GM19328 (cell line): ENCODE measurements around the gene PARVA.
"Not testable (repeated sequence)": the region's sequence is repeated elsewhere in the genome, so short reads cannot be mapped to it uniquely, and the experiment has no call there.

ENCODE experiments used
- ATAC-seq: cut with Tn5 transposase; IDR thresholded peaks from one replicate; pipeline ENCODE4 v1.9.1; 2021; ENCODE audit warnings: mild to moderate bottlenecking, moderate library complexity; ENCODE audit not compliant: unreplicated experiment

PARVA gene

GRCh38 chr11:12496181-12497025 is 119.0 kb downstream of the PARVA start:
- ATAC-seq: no peak

DNA sequence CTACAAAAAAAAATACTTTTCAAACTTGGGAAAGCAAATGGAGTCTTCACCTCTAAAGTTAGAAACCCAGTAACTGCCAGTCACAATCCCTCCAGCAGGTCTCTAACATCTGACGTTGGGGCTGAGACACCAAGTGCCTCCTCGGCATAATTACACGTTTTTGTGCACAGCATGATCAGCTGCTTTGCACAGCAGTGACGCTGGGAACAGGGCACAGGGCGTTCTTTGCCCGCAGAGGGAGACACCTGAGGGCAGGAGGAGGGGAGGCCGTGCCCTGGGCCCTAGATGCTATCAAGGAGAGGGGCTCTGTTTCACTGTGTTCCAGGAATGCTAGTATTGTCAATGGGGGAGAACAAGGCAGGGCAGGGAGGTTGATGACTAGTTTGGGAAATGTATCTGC is 120.1 kb downstream of the PARVA start:
- no peak for ATAC-seq

- ATAC-seq: no peak
Observed at GRCh38 chr11:12499071-12499470, 121.7 kb downstream of the PARVA start.

GRCh38 chr11:12502046-12502445 is 124.7 kb downstream of the PARVA start:
- no peak for ATAC-seq

DNA sequence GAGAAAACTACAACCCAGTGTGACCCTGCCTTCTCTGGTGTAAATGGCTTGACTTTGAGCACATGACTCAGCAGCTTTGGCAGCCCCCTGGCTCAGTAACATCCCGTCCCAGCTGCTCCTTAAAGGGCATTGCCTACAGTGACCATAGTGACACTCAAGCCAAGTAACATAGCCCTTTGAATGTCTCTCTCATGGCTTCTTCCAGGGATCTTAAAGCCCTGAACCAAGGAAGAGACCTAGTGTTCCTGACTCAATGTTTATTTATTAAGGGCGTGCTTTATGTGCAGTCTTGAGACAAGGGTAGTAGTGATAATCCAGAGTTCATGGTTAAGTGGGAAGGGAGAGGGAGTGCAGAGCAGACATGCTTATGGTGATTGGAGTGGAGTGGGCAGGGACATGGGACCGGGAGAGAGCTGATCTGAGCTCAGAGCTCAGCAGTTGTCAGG is 125.7 kb downstream of the PARVA start:
- ATAC-seq: no peak

- no peak for ATAC-seq
Observed at GRCh38 chr11:12503886-12504285, 126.5 kb downstream of the PARVA start.

DNA sequence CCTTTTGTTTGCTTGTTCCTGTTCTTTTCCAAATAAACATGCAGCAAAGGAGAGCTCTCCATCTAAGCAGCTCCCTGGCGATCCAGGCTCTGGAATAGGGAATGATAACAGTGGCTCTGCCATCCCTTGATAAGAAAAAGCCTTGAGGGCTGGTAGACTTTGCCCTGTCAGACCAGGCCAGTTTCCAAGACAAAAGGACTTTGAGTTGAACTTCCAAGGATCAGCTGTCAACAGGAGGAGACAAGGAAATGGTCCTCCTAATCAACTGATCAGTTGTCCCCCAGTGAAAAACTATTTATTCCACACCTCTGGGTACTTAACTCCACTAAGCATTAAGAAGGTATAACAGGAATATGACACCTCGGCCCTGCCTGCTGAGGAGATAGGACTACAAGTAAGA is 127.8 kb downstream of the PARVA start:
- no peak for ATAC-seq

GRCh38 chr11:12506404-12506921 is 129.1 kb downstream of the PARVA start:
- no peak for ATAC-seq

- ATAC-seq: no peak
Observed at GRCh38 chr11:12507391-12507790, 130.0 kb downstream of the PARVA start.

- no peak for ATAC-seq
Observed at GRCh38 chr11:12508151-12508751, 130.9 kb downstream of the PARVA start.

- ATAC-seq: no peak
Observed at GRCh38 chr11:12509371-12509770, 132.0 kb downstream of the PARVA start.

DNA sequence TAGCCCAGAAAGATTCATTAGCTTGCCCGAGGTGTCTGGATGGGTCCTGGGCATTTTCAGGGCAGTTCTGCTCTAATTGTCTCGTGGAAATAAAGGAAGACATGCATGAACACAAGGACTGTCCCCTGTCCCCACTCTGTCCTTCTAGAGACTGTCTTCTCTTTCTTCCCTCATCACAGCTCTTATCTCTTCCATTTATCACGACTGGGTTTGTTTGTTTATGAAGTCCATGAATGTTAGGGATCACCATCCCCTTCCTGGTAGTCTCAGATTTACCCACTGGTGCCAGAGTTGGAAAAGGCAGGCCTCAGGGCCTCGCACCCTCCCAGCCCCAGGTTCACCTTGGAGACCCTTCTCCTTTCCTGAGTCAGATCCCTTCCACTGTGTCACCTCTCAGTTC is 134.8 kb downstream of the PARVA start:
- no peak for ATAC-seq

- no peak for ATAC-seq
Observed at GRCh38 chr11:12512826-12513395, 135.5 kb downstream of the PARVA start.

- no peak for ATAC-seq
Observed at GRCh38 chr11:12516387-12517105, 139.2 kb downstream of the PARVA start.

GRCh38 chr11:12517306-12517705 is 139.9 kb downstream of the PARVA start:
- no peak for ATAC-seq

- no peak for ATAC-seq
Observed at GRCh38 chr11:12517741-12518140, 140.4 kb downstream of the PARVA start.

DNA sequence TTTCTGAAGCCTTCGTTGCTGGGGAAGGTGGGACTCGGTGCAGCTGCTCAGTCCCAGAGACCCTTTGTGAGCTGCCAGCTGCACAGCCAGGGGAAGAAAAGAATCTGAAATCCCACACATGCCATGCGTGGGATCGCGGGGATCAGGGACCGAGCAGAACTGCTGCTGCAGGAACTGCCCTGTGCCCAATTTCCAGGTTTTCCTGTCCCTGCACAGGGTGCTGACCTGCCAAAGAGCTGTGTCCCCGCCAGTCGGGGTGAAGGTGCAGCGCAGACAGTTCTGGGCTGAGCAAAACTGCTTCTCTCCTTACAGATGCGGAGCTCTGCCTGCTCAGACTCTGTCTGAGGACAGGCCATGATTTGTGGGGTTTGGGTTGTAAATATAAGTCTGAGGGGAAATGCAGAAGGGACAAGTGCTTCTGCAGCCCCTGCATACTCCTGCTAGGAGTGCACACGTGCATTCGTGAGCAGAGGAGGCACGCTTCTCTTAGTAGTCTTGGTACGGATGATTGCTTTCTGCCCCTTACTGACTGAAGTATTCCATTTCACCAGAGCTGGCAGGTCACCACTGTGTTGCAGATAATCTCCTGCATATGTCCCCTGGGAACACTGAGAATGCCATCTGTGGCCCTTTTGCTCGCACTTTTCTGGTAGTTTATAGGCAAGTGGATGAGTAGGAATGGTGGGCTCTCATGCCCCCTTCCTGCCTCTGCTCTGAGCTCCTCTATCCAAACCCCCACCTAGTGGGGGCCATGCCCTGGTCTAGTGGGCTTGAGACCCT is 141.4 kb downstream of the PARVA start:
- ATAC-seq: no peak

DNA sequence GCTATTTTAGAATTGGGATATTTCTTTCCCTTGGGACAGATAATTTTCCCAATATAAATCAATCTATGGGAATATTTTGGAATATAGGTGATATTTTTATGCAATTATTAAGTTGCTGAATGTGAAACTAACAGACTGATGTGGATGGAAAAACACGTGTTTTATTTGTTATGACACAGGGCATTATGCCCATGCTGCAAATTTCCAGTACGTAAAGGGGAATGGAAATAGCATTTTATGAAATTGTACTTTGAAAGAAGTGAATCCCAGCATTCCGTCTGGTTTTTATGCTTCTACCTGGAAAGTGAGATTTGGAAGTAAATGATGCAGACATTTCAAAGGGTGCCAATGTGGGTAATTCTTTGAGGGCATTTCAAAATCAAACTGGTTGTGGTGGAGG is 142.7 kb downstream of the PARVA start:
- ATAC-seq: no peak

DNA sequence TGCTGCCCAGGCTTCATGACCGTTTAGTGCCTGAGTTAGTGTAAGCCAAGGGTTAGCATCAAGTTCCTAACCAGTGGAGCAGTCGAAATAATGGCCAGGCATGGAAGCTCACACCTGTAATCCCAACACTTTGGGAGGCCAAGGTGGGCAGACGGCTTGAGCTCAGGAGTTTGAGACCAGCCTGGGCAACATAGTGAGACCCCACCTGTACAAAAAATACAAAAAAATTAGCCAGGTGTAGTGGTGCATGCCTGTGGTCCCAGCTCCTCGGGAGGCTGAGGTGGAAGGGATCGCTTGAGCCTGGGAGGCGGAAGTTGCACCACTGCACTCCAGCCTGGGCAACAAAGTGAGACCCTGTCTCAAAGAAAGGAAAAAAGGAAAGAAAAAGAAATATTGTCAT is 143.2 kb downstream of the PARVA start:
- ATAC-seq: not testable (repeated sequence)

- no peak for ATAC-seq
Observed at GRCh38 chr11:12523180-12523924, 146.0 kb downstream of the PARVA start.
